NCI-H510A (cell line): ENCODE results near the gene PATJ.
A peak's percentile ranks its signal among the peaks of the same experiment; 100 is the strongest.
"Not testable (repeated sequence)": the region's sequence is repeated elsewhere in the genome, so short reads cannot be mapped to it uniquely, and the experiment has no call there.

Source experiments
- DNase-seq: peaks from one replicate; lab custom pipeline; 2025; lab: John Stamatoyannopoulos, UW

PATJ gene

DNA sequence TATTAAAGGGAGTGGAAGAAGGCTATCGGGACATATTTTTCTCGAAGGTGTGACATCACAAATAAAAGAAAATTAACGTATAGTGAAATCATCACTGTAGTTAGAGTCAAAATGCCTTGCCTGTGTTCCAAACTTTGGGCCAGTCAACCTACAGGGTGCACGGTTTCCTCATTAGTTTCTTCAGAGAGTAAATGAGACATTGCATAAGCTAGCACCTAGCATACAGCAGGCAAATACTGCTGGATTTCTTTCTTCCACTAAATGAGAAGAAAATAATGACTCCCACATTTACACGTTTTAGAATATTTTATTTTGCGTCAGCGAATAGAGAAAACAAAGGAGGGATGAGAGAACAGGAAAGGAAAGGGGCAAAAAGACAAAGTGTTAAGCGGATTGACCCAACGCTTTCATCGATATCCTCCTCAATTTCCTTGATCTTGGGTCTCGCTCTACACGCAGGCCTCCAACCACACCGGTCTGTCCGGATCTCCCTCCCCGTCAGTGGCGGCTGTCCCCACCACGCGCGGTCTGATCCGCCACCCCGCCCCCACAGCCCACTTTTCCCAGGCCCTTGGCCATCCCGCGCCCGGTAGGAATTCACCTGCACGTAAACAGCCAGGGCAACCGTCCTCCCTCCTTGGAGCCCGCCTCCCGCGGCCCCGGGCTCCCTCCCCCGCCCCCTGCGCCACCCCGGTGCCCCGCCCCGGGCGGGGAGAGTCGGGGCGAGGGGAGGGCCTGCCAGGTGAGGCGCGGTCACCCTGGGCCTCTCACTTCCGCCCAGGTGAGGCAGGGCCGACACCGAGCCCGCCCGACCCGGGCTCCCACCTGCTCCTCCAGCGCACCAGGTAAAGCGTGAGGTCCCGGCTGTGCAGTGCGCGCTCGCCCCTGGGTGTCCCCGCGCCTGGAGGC lies at the start of gene PATJ:
TSS of gene PATJ (plus strand) at position 770 of the 909 bp plus-strand sequence. CDS start 20,413 bp downstream, outside the sequence.
- DNase-seq: peak; percentile 94

DNA sequence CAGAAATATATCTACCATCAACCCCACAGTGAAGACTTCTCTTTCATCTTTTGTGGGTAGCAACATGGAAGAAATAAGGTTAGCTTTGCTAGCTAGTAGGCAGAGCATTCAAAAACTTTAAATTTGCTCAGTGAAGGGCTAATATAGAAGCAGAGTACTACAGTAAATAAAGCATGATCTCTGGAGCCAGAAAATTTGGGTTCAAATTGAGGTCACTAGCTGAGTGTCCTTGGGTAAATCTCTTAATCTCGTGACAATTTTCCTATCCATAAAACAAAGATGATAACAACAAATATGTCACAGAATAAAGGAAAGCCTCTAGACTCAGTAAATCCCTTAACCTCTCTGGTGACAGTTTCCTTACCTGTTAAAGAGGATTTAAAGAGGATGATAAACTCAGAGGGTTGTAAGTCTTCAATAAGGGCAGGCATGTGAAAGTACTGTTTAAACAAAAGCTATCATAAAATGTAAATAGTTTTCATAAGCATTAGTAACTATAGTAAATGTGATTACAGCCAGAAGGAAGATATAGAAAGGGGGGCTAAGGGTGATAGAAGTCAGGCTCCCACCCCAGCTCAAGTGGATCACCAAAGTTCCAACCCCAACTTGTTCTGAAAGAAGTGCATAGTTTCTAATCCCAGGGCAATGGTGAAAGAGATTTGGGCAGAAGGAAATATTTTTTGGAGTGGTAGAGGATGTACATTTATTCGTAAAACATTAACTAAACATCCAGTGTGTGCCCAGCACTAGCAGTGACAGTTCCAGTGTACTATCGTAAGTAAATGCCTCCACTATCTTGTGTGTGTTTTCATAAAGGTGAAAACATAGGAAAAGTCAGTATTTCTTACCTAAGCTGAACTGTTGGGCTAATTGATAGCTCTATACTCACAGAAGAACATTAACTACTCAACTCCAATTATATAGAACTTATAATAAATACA lies 42.1 kb upstream of the PATJ start:
- DNase-seq: no peak

GRCh38 chr1:61708953-61709907 lies 33.0 kb upstream of the PATJ start:
- no peak for DNase-seq

DNA sequence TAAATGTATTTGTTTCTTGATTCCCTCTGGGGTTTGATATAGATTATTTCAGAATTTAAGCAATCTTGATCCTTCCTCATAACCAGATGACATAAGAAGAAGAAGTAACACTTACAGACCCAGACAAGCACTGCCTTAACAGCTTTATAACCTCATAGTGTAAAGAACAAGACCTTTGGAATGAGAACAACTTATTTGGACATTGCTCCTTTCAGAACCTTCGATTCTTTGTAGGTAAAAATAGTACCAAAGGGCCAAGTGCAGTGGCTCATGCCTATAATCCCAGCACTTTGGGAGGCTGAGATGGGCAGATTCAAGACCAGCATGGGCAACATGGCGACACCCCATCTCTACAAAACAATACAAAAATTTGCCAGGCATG lies 32.4 kb upstream of the PATJ start:
- DNase-seq: no peak

GRCh38 chr1:61711257-61711656 lies 31.0 kb upstream of the PATJ start:
- not testable (repeated sequence) for DNase-seq

DNA sequence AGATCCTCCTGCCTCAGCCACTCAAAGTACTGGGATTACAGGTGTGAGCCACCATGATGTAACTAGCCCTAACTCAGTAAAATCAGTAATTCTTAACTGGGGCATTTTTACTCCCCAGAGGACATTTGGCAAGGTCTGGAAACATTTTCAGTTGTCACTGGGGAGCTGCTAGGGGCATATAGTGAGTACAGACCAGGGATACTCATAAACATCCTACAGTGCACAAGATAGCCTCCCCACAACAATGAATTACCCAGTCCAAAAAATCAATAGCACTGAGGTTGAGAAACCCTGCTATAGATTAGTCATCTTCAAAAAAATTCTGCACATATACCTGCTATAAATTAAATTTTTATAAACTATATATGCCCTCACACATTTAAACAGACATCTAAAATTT lies 30.3 kb upstream of the PATJ start:
- DNase-seq: no peak

- DNase-seq: not testable (repeated sequence)
Observed at GRCh38 chr1:61718996-61719663, 23.1 kb upstream of the PATJ start.

- DNase-seq: no peak
Observed at GRCh38 chr1:61724506-61724812, 17.8 kb upstream of the PATJ start.

DNA sequence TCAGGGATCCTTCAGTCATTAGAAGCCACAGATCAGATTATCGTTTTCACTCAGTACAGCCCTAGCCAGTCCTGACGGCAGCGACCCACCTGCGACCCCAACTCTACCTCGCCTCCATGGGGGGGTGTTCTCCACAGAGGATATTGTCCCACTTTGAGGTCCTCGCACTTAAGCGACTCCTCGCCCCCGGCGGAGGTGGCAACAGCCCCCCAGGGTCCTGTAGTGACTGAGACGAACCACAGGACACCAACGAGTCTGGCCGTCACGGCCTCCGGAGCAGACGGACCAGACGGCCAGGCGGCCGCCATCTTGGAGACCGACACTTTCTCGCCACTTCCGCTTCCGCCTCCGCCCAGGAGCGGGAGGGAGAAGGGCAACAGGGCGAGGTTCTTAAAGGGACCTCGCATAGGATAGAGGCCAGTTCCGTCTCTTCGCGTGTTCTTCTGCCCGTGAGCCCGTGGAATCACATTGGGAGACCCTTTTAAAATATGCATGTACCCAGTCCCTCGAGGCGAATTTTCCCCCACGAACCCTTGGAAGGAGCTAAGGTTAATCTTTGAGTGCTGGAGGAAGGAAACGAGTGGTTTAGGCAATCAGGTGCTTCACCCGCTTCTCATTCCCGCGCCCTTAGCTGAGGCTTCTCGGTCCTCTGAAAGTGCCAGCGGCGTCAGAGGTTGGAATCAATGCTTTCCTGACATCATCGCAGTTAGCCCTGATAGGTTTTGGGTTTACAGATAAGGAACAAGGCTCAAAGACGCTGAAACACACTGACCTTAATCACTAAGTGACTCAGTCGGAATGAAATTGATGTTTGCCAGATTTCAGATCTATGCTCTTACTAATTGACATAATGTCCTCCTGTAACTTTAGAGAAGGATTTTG lies 17.2 kb upstream of the PATJ start, which contains the start of gene TM2D1:
TSS of gene TM2D1 (minus strand) at position 329 of the 882 bp plus-strand sequence. CDS start at position 308, 21 bp downstream.
- peak; percentile 90 for DNase-seq

- no peak for DNase-seq
Observed at GRCh38 chr1:61727544-61727943, 14.7 kb upstream of the PATJ start.

- DNase-seq: not testable (repeated sequence)
Observed at GRCh38 chr1:61730679-61731078, 11.6 kb upstream of the PATJ start.

DNA sequence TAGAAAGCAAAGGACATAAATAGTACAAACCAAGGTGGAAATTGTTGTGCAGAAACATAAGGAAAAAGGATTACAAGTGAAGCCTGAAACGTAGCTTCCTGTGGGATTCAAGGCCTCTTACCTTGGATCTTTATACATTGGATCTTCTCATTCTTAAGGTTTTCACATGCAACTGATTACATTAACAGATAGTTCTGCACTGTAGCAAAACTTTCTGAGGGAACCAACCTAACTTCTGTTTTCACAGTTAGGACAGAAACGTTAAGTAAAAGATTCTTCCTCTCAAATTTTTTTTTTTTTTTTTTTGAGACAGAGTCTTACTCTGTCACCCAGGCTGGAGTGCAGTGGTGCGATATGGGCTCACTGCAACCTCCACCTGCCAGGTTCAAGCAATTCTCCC lies 9.6 kb upstream of the PATJ start:
- no peak for DNase-seq

GRCh38 chr1:61740751-61741700 lies 1.3 kb upstream of the PATJ start:
- no peak for DNase-seq

- DNase-seq: no peak
Observed at GRCh38 chr1:61742620-61743430, 545 bp downstream of the PATJ start.

DNA sequence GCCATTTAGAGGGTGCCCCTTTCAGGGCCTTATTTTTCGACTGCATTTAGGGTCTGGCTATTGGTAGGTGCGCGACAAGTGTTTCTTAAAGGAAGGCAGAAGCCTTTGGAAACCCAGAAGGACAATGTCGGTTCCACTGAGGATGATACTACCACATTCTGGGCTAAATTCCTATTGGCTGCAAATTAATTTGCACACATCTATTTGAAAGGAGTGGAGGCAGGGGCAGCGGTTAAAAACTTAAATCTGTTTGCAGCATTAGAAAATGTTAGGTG lies 1.1 kb downstream of the PATJ start:
- DNase-seq: no peak

DNA sequence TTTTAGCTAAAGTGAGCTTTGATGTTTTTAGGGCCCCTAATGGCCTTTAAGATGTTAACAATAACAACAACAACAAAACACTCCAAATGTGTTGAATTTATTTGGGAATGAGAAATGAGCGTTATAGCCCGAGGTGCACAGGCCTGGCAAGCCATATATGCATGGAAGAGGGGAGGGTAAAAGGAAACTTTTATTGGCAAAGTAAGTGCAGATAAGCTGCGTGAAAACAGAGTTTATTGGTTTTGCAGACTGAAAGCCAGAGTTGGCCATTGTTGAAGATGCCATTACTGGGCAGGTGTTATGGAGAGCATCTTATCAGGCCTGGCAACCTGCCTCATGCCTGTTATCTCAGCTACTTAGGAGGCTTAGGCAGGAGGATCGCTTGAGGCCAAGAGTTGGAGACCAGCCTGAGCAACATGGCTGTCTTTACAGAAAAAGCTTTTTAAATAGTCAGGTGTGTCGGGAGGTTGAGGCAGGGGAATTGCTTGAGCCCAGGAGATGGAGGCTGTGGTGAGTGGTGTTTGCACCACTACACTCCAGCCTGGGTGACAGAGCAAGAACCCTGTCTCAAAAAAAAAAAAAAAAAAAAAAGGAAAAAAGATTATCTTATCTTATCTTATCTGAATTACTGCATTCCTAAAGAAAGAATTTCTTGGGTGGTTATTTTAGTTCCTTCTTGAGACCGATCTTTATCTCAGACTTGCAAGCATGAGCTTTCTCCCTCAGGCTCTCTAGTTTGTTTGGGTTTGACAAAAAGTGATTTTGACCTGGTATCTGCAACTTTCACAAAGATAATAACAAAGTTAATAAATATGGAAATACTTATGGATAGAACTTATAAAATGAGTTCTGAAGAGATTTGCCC lies 1.7 kb downstream of the PATJ start:
- DNase-seq: no peak

GRCh38 chr1:61746813-61747212 lies 4.5 kb downstream of the PATJ start:
- DNase-seq: no peak
